ENCODE measurements around the gene ACSS1. TPM values are rescaled to one million over a fixed set of nuclear protein-coding genes. Genes with fewer than 3 reads are reported as not detected.
A peak's percentile ranks its signal among the peaks of the same experiment; 100 is the strongest.

Gene ACSS1
- total RNA-seq, 6 donors from 2014 or later: 39.7 to 122 (median 58.1) TPM

DNA sequence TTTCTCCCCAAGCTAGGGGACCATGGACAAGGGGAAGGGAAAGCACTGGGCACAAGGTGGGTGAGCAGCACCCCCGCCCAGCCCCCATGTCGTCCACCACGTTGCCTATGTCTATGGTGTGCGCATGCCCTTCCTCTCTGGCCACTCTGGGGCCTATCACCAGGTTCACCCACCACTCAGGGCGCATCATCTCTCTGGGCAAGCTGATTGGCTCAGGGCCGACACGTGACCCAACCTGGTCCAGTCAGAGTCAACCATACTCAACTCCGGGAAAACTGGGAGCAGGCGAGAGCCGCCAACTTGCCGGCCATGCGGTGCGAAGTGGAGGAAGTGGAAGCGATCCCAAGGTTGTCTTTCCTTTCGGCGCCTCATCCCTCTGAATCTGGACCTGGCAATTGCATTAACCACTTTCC, 25.9 kb downstream of the ACSS1 start:
- Histone ChIP-seq H3K9me3 (no peaks in the 10 kb centered on the region), H3K36me3 (peaks cover 0 to 7% (median 2%) of the 10 kb centered on the region in 4 donors), H3K4me3 (no peak overlapping the region), H3K27me3 (no peaks in the 10 kb centered on the region), H3K4me1 (peaks cover 40 to 41% (median 41%) of the 10 kb centered on the region in 4 donors), H3K27ac (peak overlapping the region in 3 of 4 donors; percentile 17 to 72 (median 24))
- TF ChIP-seq EP300 (IDR thresholded peaks at IDR 0.05) (no peak), POLR2A (IDR thresholded peaks at IDR 0.05) (no peak)
- DNase-seq (no peak), ATAC-seq (ENCODE audit: low FRiP score in 2 of 2) (peak in 1 of 2 donors; percentile 54)
- 94 to 95% methylated on average over 16 of the region's 16 CpGs for WGBS, 2 donors

DNA sequence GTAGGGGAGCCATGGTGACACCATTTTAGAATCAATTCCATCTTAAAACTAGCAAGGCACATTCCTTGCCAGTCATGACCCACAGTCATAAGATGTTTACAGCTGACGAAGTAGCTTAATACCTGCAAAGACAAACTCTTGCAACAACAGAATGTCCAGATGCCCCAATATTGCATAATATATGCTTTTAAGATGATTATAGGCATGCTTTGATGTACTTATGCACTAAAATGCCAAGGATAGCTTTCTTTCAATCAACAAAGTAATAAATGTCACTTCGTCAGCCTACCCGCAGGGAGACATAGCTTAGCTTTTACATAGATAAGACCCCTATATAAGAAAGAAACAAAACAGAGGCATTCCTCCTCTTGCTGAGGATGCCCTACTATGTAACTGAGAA, 26.7 kb downstream of the ACSS1 start:
- Histone ChIP-seq H3K9me3 (no peaks in the 10 kb centered on the region), H3K36me3 (peaks cover 0 to 7% (median 2%) of the 10 kb centered on the region in 4 donors), H3K27ac (no peak overlapping the region), H3K27me3 (no peaks in the 10 kb centered on the region), H3K4me1 (peaks cover 31 to 34% (median 33%) of the 10 kb centered on the region in 4 donors), H3K4me3 (no peak overlapping the region)
- TF ChIP-seq EP300 (IDR thresholded peaks at IDR 0.05): no peak
- no peak for TF ChIP-seq POLR2AphosphoS5 (IDR thresholded peaks at IDR 0.05)
- TF ChIP-seq, protein P1, sequence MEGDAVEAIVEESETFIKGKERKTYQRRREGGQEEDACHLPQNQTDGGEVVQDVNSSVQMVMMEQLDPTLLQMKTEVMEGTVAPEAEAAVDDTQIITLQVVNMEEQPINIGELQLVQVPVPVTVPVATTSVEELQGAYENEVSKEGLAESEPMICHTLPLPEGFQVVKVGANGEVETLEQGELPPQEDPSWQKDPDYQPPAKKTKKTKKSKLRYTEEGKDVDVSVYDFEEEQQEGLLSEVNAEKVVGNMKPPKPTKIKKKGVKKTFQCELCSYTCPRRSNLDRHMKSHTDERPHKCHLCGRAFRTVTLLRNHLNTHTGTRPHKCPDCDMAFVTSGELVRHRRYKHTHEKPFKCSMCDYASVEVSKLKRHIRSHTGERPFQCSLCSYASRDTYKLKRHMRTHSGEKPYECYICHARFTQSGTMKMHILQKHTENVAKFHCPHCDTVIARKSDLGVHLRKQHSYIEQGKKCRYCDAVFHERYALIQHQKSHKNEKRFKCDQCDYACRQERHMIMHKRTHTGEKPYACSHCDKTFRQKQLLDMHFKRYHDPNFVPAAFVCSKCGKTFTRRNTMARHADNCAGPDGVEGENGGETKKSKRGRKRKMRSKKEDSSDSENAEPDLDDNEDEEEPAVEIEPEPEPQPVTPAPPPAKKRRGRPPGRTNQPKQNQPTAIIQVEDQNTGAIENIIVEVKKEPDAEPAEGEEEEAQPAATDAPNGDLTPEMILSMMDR (IDR thresholded peaks at IDR 0.05): no peak
- TF ChIP-seq POLR2A (IDR thresholded peaks at IDR 0.05): no peak
- no peak for DNase-seq
- 83 to 92% methylated on average over 3 of the region's 3 CpGs for WGBS, 2 donors
- ATAC-seq (ENCODE audit: low FRiP score in 2 of 2): no peak

DNA sequence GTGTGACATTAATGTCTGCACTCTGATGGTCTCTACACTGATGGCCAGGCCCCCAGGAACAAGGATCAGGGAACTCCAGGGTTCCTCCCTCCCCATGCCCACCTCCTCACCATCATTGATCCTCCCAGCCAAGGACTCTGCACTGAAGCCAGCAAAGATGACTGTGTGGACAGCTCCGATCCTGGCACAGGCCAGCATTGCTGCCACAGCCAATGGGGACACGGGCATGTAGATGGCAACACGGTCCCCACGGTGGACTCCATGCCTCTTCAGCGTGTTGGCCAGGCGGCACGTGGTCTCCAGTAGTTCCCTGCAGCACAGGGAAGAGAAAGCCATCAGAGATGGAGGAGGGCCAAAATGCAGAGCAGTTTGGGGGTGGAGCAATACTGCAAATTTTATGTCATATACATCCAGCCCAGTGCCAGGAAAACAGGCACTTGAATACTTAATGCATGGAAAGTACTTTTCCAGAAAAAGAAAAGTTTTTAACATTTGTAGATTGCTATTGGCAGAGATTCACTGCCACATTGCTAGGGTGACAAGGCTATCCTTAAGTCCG, 27.2 kb downstream of the ACSS1 start:
- 95 to 96% methylated on average over 8 of the region's 8 CpGs for WGBS, 2 donors
- DNase-seq: no peak
- H3K4me1 ChIP-seq: peaks cover 26 to 32% (median 28%) of the 10 kb centered on the region in 4 donors

DNA sequence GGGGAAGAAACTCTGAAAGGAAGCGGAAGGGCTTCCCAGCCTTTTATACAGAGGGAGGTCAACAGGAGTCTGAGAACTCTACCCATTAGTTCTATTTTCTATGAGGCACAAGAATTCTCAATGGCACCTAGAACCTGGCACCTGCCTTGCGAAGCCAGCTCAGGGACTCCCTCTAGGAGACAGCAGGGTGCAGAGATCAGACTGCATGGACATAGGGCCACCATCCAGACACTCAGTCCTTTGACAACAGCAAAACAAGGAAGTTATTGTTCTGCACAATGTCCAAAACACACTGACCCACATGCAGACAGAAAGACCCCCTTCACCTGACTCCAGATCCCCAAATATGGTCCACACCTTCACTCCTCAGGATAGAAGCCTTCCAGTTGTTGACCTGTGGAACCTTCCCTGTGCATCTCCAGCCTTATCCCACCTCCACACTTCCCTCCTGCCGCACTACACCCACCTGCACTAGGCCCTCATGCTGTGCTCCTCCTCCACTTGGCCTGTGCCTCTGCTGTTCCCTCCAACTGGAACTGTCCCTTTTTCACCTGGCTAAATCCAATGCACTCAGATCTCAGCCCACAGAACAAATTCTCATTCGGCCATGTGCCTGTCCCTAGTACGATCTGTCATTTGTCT, 27.8 kb downstream of the ACSS1 start:
- Histone ChIP-seq H3K27ac (no peak overlapping the region), H3K36me3 (peaks cover 0 to 7% (median 4%) of the 10 kb centered on the region in 4 donors), H3K4me3 (no peak overlapping the region), H3K27me3 (no peaks in the 10 kb centered on the region), H3K9me3 (no peaks in the 10 kb centered on the region), H3K4me1 (peaks cover 20 to 29% (median 22%) of the 10 kb centered on the region in 4 donors)
- 94 to 98% methylated on average over 5 of the region's 5 CpGs for WGBS, 2 donors
- TF ChIP-seq EP300 (IDR thresholded peaks at IDR 0.05) (no peak), POLR2AphosphoS5 (IDR thresholded peaks at IDR 0.05) (no peak), POLR2A (IDR thresholded peaks at IDR 0.05) (no peak)
- TF ChIP-seq, protein P1 (IDR thresholded peaks at IDR 0.05): no peak
- ATAC-seq (ENCODE audit: low FRiP score in 2 of 2) (no peak), DNase-seq (no peak)

More for the DNA sequence above, 27.2 kb downstream of the ACSS1 start:
- no peak for ATAC-seq (ENCODE audit: low FRiP score in 2 of 2)
- TF ChIP-seq POLR2A (IDR thresholded peaks at IDR 0.05): no peak
- H3K27me3 ChIP-seq: no peaks in the 10 kb centered on the region
- peaks cover 0 to 7% (median 2%) of the 10 kb centered on the region in 4 donors for H3K36me3 ChIP-seq
- no peak overlapping the region for H3K27ac ChIP-seq
- H3K4me3 ChIP-seq: no peak overlapping the region
- no peaks in the 10 kb centered on the region for H3K9me3 ChIP-seq

DNA sequence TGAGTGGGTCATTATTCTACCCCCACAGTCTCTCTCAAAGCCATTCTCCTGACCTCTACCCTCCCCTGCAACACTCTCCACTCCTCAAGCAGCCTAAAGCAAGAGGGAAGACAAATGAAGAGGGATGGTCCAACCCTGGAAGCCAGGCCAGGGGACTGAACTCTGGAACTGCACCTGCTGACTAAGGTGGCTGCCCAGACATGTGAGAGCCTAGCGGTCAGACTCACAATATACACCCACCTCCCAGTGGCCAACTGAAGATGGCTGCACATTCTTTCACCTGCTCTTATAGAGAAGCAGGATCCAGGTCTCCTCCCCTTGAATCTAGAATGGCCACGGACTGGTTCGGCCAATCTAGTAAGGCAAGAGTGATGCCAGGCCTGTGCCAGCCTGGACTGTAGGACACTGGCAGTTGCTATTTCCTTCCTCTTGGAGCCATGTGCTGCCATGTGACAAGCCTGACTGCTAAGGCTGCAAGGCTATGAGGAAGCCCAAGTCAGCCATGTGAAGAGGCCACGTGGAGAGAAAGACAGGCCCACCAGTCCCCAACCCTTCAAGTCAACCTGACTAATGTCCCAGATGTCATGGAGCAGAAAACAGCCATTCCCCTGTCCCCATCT, 31.8 kb downstream of the ACSS1 start:
- DNase-seq: peak in 1 of 2 donors; percentile 23
- Histone ChIP-seq H3K36me3 (peaks cover 0 to 17% (median 10%) of the 10 kb centered on the region in 4 donors), H3K4me1 (peaks cover 4 to 15% (median 5%) of the 10 kb centered on the region in 4 donors), H3K9me3 (no peaks in the 10 kb centered on the region), H3K4me3 (no peak overlapping the region), H3K27me3 (no peaks in the 10 kb centered on the region), H3K27ac (no peak overlapping the region)
- WGBS, 2 donors: 89 to 93% methylated on average over 2 to 4 of the region's 4 CpGs
- ATAC-seq (ENCODE audit: low FRiP score in 2 of 2): peak in 1 of 2 donors; percentile 39
- TF ChIP-seq, protein P1 (IDR thresholded peaks at IDR 0.05): no peak
- TF ChIP-seq POLR2AphosphoS5 (IDR thresholded peaks at IDR 0.05): no peak
- TF ChIP-seq POLR2A (IDR thresholded peaks at IDR 0.05): no peak
- no peak for TF ChIP-seq EP300 (IDR thresholded peaks at IDR 0.05)

Data from upper lobe of left lung (tissue), 6 donors.